ENCODE measurements around the gene GHRHR.

The GHRHR gene

GRCh38 chr7:30929686-30930085, 34.1 kb upstream of the GHRHR start:
- no peak for DNase-seq

DNA sequence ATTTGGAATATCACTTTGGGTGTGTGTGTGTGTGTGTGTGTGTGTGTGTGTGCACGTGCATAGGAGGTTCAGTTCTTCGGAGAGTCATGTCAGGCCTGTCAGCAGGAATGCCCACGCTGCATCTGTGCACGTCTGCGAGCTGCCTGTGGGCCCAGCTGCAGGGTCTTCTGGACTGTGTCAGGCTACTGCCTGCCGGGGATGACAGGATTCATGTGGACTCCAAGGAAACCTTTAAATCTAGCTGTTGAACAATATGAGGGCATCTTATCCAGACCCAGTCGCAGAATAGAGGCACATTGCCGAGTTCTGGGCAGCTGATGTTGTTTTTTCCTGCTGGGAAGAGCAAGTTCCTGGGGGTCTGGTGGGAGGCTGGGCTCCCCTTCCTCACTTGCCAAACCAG, 33.1 kb upstream of the GHRHR start:
- no peak for DNase-seq

DNA sequence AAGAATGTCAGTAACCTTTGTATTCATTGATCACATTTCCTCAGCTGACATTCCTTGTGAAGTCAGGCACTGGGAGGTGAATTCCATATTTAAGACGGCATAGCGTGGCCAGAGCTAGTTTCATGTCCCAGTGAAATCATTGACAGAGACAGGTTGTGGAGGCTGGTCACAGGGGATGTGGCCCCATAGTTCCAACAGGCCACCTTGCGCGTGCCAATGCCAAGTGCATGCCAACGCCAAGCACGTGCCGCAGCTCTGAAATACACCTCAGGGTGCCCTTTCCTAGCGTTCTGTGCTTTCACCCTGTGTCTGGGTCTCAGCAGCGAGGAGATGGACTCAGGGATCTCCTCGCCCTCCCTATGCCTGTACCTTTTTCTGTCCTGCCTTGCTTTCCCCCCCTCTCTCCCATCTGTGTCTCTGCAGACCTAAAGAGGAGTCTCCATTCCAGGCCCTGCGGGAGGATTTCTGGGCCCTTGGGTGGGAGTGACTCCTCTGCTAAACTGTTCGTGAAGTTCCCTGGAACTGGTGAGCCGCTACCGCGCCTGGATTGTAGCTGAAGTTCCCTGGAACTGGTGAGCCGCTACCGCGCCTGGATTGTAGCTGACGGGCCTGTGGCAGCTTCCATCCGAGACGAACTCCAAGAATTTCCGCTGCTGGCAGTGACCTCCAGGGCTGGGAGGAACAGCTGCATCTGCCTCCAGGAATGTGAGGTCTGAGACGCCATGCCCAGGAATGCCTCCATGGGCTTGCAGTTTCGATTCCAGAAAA, 32.4 kb upstream of the GHRHR start:
- no peak for DNase-seq

DNA sequence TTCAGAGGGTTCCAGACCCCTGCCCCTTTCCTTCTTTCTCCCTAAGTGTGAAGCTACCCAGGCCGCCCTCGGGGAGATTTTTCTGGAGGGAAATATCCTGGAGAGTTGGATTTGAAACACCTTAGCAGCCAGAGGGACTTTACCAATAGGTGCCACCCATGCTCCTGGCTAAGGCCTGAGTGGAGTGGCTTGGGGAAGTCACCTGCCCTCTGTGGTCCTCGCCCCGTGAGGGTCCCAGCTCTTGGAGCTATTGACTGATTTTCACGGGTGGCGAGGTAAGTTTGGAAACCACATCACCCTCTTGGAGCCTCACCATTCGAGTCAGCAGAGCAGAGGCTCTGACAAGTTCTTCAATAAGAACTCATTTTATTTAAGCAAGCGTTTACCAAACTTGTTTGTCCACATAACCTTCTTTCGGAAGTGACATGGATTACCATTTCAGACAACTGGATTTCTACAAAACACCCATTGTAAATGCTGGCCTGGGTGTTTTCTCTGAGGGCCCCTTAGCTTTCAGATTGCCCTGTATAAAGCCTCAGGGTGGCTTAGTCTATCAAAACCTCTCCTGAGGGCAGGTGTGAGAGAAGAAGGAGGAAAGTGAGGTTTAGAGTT, 31.7 kb upstream of the GHRHR start:
- no peak for DNase-seq

DNA sequence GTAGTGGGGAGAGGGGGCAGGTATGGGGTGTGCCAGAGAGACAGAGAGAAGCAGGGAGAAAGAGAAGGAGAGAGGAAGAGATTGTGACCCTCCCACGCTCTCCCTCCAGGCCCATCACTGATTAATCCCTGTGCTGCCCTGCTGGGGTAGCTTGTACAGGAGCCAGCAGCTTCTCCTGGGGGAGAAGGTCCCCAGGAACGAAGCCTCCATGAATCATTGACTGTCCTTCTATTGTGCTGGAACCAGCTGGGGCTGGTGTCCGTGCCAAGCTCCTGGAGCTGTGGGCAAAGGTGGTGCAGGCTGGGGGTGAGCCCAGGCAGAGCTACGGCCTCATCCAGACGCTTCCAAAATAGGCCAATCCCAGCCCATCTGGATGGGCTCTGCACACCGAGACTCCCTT, 31.2 kb upstream of the GHRHR start:
- no peak for DNase-seq

- no peak for DNase-seq
Measured at GRCh38 chr7:30933124-30933974, 30.4 kb upstream of the GHRHR start.

DNA sequence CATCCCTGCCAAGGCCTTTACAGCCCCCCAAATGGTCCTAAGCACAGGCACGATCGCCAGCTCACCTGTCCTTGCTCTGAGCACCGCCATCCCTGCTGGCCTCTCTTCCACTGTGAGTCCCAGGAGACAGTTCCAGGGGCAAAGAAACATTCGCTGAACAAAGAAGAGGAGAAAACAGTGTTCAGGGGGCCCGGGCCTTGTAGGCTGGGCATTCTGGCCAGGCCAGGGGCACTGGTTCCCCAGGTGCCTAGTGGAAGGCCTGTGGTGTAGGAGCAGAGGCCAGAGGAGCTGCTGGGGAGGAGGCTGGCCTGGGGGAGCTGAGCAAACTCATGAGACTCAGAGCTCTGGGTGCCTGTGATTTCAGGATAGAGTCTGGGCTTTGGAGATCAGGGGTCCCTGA, 29.5 kb upstream of the GHRHR start:
- DNase-seq, result no peak

- no peak for DNase-seq
Measured at GRCh38 chr7:30934732-30935568, 28.8 kb upstream of the GHRHR start.

DNA sequence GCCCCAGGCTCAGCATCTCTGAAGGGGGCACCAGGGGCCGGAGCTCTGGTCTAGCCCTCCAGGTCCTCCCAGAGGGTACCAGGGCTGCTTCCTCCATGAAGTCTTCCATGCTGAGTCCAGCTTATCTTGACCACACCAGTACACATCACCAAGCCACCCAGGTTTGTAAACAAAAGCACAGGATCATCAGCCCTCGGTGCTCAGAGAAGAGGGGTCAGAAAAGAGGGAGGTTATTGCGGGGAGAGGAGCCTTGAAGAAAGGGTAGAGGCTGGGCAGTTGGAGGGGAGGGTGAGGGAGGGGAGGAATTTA, 28.2 kb upstream of the GHRHR start:
- no peak for DNase-seq

DNA sequence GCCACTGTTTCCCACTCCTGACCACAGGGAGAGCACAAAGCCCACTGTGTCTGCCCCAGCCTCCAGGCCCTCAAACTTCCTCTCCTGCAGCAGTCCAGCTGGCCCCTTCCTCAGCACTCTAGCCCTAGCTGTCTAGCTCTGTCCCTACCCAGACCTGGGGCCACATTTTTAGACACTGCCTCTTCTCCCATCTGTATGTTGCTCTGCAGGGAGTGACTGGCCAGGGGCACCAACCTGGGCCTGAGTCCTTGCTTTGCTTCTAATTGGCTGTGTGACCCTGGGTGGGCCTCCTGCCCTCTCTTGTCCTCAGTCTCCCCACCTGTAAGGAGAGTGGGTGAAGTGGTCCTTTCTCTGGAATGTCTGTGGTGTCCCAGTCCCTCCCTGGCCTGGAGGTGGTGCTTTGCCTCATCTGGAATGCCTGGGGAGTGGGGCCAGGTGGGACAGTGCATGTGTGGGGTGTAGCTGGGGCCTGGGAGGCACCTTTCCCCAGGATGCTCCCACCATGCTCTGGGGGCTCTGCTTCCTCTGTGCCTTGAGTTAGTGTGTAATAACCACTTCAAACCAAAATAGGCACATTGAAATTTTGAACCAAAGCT, 27.0 kb upstream of the GHRHR start:
- no peak for DNase-seq

GRCh38 chr7:30937416-30937815, 26.3 kb upstream of the GHRHR start:
- DNase-seq, result no peak

DNA sequence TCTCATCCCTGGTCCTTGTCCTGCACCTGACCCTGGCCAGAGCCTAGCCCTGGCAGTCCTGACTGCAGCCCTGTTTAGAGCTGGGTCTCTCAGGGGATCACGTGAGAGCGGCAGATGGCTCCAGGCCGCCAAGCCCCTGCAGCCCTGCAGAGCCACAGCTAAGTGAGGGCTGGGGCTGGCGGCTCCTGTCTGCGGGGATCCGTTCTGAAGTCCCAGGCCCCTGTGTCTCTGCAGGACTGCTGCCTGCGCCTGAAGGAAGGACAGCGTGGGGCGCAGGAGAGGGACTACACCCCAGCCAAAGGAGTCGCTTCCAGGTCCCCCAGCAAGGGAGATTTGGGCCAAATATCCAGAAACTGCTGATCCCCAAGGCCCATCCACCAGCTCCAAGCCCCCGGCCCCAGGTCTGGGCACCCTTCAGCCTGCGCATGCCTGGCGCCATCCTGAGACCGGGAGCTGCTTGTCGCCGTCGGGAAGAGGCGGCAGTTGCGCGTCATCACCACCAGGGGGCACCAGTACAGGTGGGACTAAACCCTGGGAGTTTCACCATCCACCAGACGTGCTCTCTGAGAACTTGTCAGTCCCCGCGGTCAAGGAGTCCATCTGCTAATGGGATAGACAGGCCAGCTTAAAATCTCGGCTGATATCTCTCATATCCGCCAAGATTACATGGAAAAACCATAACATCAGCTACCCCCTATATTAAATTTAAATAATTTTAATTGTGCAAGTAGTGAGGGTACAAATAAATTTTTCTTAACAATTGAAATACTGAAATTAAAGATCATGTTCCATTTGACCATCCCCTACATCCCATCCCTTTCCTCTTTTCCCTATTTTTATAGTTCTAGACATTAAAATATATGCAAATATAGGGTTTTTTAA, 25.1 kb upstream of the GHRHR start:
- DNase-seq, result peak; percentile 20

GRCh38 chr7:30941582-30942323, 22.0 kb upstream of the GHRHR start:
- DNase-seq, result no peak

GRCh38 chr7:30950197-30950596, 13.6 kb upstream of the GHRHR start:
- DNase-seq, result no peak

- DNase-seq, result no peak
Measured at GRCh38 chr7:30954914-30955313, 8.8 kb upstream of the GHRHR start.

DNA sequence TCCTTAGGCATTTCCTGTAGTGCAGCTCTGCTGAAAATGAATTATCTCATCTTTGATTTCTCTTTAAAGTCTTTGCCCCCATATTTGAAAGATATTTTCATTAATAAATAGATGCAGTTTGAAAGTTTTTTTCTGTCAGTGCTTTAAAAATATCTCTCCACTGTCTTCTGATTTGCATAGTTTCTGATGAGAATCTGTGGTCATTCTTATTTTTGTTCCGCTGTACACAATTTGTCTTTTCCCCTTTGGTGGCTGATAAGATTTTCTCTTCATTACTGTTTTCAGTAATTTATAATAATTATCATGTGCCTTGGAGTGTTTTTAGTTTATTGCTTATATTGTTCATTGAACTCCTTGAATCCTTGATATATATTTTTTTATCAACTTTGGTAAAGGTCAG, 7.0 kb upstream of the GHRHR start:
- no peak for DNase-seq

DNA sequence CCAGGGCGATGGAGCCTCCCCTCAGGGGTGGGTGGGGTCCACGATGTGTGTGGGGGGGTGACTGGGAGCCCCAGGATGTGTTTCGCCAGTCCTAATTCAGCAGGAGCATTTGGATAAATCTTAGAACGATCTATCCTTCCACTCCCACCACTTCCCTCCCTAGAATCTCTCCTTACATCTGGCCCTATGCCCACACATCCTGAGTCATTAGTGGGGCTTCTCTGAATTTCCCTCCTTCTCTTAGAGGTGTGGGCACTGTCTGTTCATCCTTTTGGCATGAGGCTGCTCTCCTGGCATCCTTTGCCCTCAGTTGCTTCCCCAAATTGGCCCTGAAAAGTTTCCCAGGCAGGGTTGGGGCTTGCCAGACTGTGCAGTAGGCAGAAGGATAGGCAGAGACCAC, 1.6 kb downstream of the GHRHR start:
- DNase-seq, result no peak

- no peak for DNase-seq
Measured at GRCh38 chr7:30965883-30966282, 2.1 kb downstream of the GHRHR start.

GRCh38 chr7:30968294-30968693, 4.5 kb downstream of the GHRHR start:
- DNase-seq, result peak; percentile 54

DNA sequence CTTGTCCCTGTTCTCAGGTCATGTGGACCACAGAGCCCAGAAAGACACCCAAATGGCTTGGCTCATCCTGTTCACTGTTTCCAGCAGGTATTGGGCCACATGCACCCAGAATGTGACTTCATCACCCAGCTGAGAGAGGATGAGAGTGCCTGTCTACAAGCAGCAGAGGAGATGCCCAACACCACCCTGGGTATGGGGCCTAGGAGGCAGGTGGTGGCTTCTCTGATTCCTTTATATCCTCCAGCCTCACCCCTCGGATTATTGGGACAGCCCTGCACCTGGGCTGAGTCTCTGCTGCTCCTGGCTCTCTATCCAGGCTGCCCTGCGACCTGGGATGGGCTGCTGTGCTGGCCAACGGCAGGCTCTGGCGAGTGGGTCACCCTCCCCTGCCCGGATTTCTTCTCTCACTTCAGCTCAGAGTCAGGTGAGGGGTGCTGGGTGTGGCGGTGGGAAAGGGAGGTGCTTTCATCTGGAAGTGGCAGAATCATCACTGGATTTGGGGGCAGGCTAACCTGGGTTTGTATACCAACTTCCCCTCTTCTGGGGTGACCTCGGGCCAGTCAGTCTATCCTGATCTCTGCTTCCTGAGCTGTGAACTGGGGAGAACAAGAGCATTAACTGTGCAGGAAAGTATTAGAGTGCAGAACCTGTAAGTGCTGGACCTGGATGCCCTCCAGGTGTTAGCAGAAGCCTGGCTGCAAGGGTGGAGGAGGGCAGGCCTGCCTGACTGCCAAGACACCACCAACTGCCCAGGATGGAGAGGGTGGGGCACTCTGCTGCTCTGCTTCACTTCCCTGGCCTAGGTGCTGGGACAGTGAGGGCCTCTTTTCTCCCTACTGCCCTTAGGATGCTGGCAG, 5.2 kb downstream of the GHRHR start:
- DNase-seq, result no peak
